SJSA1 (cell line): ENCODE results near the gene TIAM2. TPM values are rescaled to one million over a fixed set of nuclear protein-coding genes. Genes with fewer than 3 reads are reported as not detected.
A peak's percentile ranks its signal among the peaks of the same experiment; 100 is the strongest.

Experiments
- DNase-seq, 2 experiments: peaks; one replicate each; pipeline ENCODE4 v3.0.0-alpha.2; 2015 to 2020; ENCODE audit warnings: low spot score in 2 of 2, low read depth in 1 of 2
- H3K27ac ChIP-seq: fragments of 250-450 bp; sonication (Bioruptor Pico); 2 replicates; pipeline ENCODE4 v1.5.1; 2020; ENCODE audit warnings: mild to moderate bottlenecking, moderate library complexity
- H3K27me3 ChIP-seq: fragments of 250-450 bp; sonication (Bioruptor Pico); replicated peaks from 2 replicates; pipeline ENCODE4 v1.5.1; 2020; ENCODE audit warnings: mild to moderate bottlenecking, moderate library complexity
- H3K36me3 ChIP-seq: fragments of 250-450 bp; sonication (Bioruptor Pico); 2 replicates; pipeline ENCODE4 v1.5.1; 2020; ENCODE audit warnings: mild to moderate bottlenecking
- H3K4me1 ChIP-seq: fragments of 250-450 bp; sonication (Bioruptor Pico); replicated peaks from 2 replicates; pipeline ENCODE4 v1.6.1; 2021; ENCODE audit warnings: mild to moderate bottlenecking
- H3K4me3 ChIP-seq: fragments of 250-450 bp; sonication (Bioruptor Pico); 2 replicates; pipeline ENCODE4 v1.5.1; 2020; ENCODE audit warnings: mild to moderate bottlenecking
- H3K9me3 ChIP-seq: fragments of 250-450 bp; sonication (Bioruptor Pico); replicated peaks from 2 replicates; pipeline ENCODE4 v1.5.1; 2020; ENCODE audit warnings: mild to moderate bottlenecking
- total RNA-seq: library from RNA; depleted of rRNA; stranded (reverse); fragments of >200 nt; shearing (Covaris generic); gene quantifications from 2 replicates; pipeline ENCODE4 v1.2.3, GENCODE V29; 2014

The TIAM2 gene
- total RNA-seq, 1 experiment from 2014 or later, result 48.3 TPM

GRCh38 chr6:155154158-155154830 is 159.2 kb downstream of the TIAM2 start:
- Histone ChIP-seq H3K4me3 (no peak overlapping the region), H3K36me3 (peaks cover 22% of the 10 kb centered on the region), H3K4me1 (peaks cover 80% of the 10 kb centered on the region), H3K9me3 (no peaks in the 10 kb centered on the region), H3K27ac (peak overlapping the region; percentile 92), H3K27me3 (no peaks in the 10 kb centered on the region)
- peak; percentile 79 to 94 for DNase-seq

GRCh38 chr6:155155787-155156447 is 160.8 kb downstream of the TIAM2 start:
- H3K9me3 ChIP-seq, result no peaks in the 10 kb centered on the region
- peaks cover 24% of the 10 kb centered on the region for H3K36me3 ChIP-seq
- H3K4me1 ChIP-seq, result peaks cover 65% of the 10 kb centered on the region
- H3K27ac ChIP-seq, result no peak overlapping the region
- DNase-seq, result no peak
- H3K27me3 ChIP-seq, result no peaks in the 10 kb centered on the region
- no peak overlapping the region for H3K4me3 ChIP-seq

GRCh38 chr6:155157101-155157500 is 162.0 kb downstream of the TIAM2 start:
- Histone ChIP-seq H3K4me1 (peaks cover 69% of the 10 kb centered on the region), H3K36me3 (peaks cover 19% of the 10 kb centered on the region), H3K9me3 (no peaks in the 10 kb centered on the region), H3K4me3 (no peak overlapping the region), H3K27ac (peak overlapping the region; percentile 81), H3K27me3 (no peaks in the 10 kb centered on the region)
- no peak for DNase-seq

- DNase-seq, result peak in 1 of 2 experiments; percentile 65
- H3K4me1 ChIP-seq, result peaks cover 69% of the 10 kb centered on the region
- no peak overlapping the region for H3K4me3 ChIP-seq
- H3K27ac ChIP-seq, result peak overlapping the region; percentile 81
- no peaks in the 10 kb centered on the region for H3K9me3 ChIP-seq
- H3K36me3 ChIP-seq, result peaks cover 12% of the 10 kb centered on the region
- H3K27me3 ChIP-seq, result no peaks in the 10 kb centered on the region
Measured at GRCh38 chr6:155158030-155158843, 163.1 kb downstream of the TIAM2 start.

GRCh38 chr6:155162682-155163081 is 167.6 kb downstream of the TIAM2 start:
- H3K9me3 ChIP-seq, result no peaks in the 10 kb centered on the region
- H3K27me3 ChIP-seq, result no peaks in the 10 kb centered on the region
- H3K36me3 ChIP-seq, result peaks cover 30% of the 10 kb centered on the region
- H3K4me3 ChIP-seq, result no peak overlapping the region
- peak; percentile 67 to 87 for DNase-seq
- peak overlapping the region; percentile 86 for H3K27ac ChIP-seq
- H3K4me1 ChIP-seq, result peaks cover 42% of the 10 kb centered on the region

GRCh38 chr6:155163601-155164000 is 168.5 kb downstream of the TIAM2 start:
- Histone ChIP-seq H3K27ac (peak overlapping the region; percentile 86), H3K27me3 (no peaks in the 10 kb centered on the region), H3K36me3 (peaks cover 30% of the 10 kb centered on the region), H3K4me1 (peaks cover 33% of the 10 kb centered on the region), H3K4me3 (no peak overlapping the region), H3K9me3 (no peaks in the 10 kb centered on the region)
- DNase-seq, result peak in 1 of 2 experiments; percentile 64

GRCh38 chr6:155165029-155165710 is 170.1 kb downstream of the TIAM2 start:
- Histone ChIP-seq H3K4me3 (no peak overlapping the region), H3K4me1 (peaks cover 32% of the 10 kb centered on the region), H3K27me3 (no peaks in the 10 kb centered on the region), H3K36me3 (peaks cover 33% of the 10 kb centered on the region), H3K9me3 (no peaks in the 10 kb centered on the region), H3K27ac (no peak overlapping the region)
- no peak for DNase-seq

GRCh38 chr6:155170519-155170918 is 175.4 kb downstream of the TIAM2 start:
- Histone ChIP-seq H3K4me3 (no peak overlapping the region), H3K4me1 (peaks cover 43% of the 10 kb centered on the region), H3K27ac (peak overlapping the region; percentile 96), H3K27me3 (no peaks in the 10 kb centered on the region), H3K9me3 (no peaks in the 10 kb centered on the region), H3K36me3 (peaks cover 30% of the 10 kb centered on the region)
- no peak for DNase-seq

GRCh38 chr6:155171109-155171746 is 176.1 kb downstream of the TIAM2 start:
- Histone ChIP-seq H3K27ac (peak overlapping the region; percentile 96), H3K4me1 (peaks cover 43% of the 10 kb centered on the region), H3K4me3 (peak overlapping the region; percentile 13), H3K27me3 (no peaks in the 10 kb centered on the region), H3K9me3 (no peaks in the 10 kb centered on the region), H3K36me3 (peaks cover 30% of the 10 kb centered on the region)
- peak; percentile 87 to 94 for DNase-seq

- peak in 1 of 2 experiments; percentile 84 for DNase-seq
- no peaks in the 10 kb centered on the region for H3K27me3 ChIP-seq
- peak overlapping the region; percentile 96 for H3K27ac ChIP-seq
- H3K9me3 ChIP-seq, result no peaks in the 10 kb centered on the region
- peak overlapping the region; percentile 13 for H3K4me3 ChIP-seq
- peaks cover 43% of the 10 kb centered on the region for H3K4me1 ChIP-seq
- peaks cover 29% of the 10 kb centered on the region for H3K36me3 ChIP-seq
Measured at GRCh38 chr6:155171747-155172449, 176.8 kb downstream of the TIAM2 start.

GRCh38 chr6:155173488-155173887 is 178.4 kb downstream of the TIAM2 start:
- no peak overlapping the region for H3K4me3 ChIP-seq
- H3K9me3 ChIP-seq, result no peaks in the 10 kb centered on the region
- H3K27me3 ChIP-seq, result no peaks in the 10 kb centered on the region
- peaks cover 36% of the 10 kb centered on the region for H3K36me3 ChIP-seq
- no peak for DNase-seq
- peaks cover 43% of the 10 kb centered on the region for H3K4me1 ChIP-seq
- 0 out of 2 replicates have a peak overlapping the region, but pooled peaks have one; percentile 19 for H3K27ac ChIP-seq

- Histone ChIP-seq H3K27ac (peak overlapping the region; percentile 37), H3K4me3 (no peak overlapping the region), H3K9me3 (no peaks in the 10 kb centered on the region), H3K27me3 (no peaks in the 10 kb centered on the region), H3K4me1 (peaks cover 43% of the 10 kb centered on the region), H3K36me3 (peaks cover 39% of the 10 kb centered on the region)
- peak; percentile 75 to 80 for DNase-seq
Measured at GRCh38 chr6:155174576-155175211, 179.6 kb downstream of the TIAM2 start.
